Nephron (organoid): ENCODE data around the gene PREPL.
A peak's percentile ranks its signal among the peaks of the same experiment; 100 is the strongest.

Source experiments
- H3K27ac Mint-ChIP-seq, 3 experiments: 2 replicates each; pipeline ENCODE4 v1.8.0; 2020; ENCODE audit warnings: mixed read lengths in 3 of 3, mild to moderate bottlenecking in 2 of 3, moderate library complexity in 1 of 3
- H3K27me3 Mint-ChIP-seq: 2 replicates; pipeline ENCODE4 v1.8.0; 2021; ENCODE audit warnings: low read depth, mild to moderate bottlenecking, moderate library complexity, mixed read lengths
- H3K36me3 Mint-ChIP-seq: 2 replicates; pipeline ENCODE4 v1.8.0; 2020; ENCODE audit warnings: low read depth, mixed read lengths
- H3K4me1 Mint-ChIP-seq: 2 replicates; pipeline ENCODE4 v1.8.0; 2020; ENCODE audit warnings: mixed read lengths
- H3K4me3 Mint-ChIP-seq, 3 experiments: 2 replicates each; pipeline ENCODE4 v1.8.0; 2020; ENCODE audit warnings: mild to moderate bottlenecking in 3 of 3, mixed read lengths in 3 of 3, moderate library complexity in 2 of 3
- H3K9me3 Mint-ChIP-seq: 2 replicates; pipeline ENCODE4 v1.8.0; 2020; ENCODE audit warnings: mixed read lengths
- TF ChIP-seq, protein P1 (sequence below), 3 experiments: fragments of 200-600 bp; sonication (generic); IDR thresholded peaks; one replicate each; pipeline ENCODE4 v1.5.0; 2021; ENCODE audit warnings: antibody characterized with exemption in 3 of 3; ENCODE audit not compliant: unreplicated experiment in 3 of 3

Gene PREPL

GRCh38 chr2:44301111-44301510 is 60.2 kb downstream of the PREPL start:
- no peaks in the 10 kb centered on the region for H3K4me1 Mint-ChIP-seq
- TF ChIP-seq, protein P1, sequence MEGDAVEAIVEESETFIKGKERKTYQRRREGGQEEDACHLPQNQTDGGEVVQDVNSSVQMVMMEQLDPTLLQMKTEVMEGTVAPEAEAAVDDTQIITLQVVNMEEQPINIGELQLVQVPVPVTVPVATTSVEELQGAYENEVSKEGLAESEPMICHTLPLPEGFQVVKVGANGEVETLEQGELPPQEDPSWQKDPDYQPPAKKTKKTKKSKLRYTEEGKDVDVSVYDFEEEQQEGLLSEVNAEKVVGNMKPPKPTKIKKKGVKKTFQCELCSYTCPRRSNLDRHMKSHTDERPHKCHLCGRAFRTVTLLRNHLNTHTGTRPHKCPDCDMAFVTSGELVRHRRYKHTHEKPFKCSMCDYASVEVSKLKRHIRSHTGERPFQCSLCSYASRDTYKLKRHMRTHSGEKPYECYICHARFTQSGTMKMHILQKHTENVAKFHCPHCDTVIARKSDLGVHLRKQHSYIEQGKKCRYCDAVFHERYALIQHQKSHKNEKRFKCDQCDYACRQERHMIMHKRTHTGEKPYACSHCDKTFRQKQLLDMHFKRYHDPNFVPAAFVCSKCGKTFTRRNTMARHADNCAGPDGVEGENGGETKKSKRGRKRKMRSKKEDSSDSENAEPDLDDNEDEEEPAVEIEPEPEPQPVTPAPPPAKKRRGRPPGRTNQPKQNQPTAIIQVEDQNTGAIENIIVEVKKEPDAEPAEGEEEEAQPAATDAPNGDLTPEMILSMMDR (IDR thresholded peaks at IDR 0.05; ENCODE audit: unreplicated experiment in 3 of 3) = no peak
- no peaks in the 10 kb centered on the region for H3K27me3 Mint-ChIP-seq
- no peak overlapping the region for H3K4me3 Mint-ChIP-seq
- peaks cover 6% of the 10 kb centered on the region for H3K36me3 Mint-ChIP-seq
- H3K27ac Mint-ChIP-seq = no peak overlapping the region
- H3K9me3 Mint-ChIP-seq = no peaks in the 10 kb centered on the region

- TF ChIP-seq, protein P1 (IDR thresholded peaks at IDR 0.05; ENCODE audit: unreplicated experiment in 3 of 3) = no peak
Observed at GRCh38 chr2:44299635-44300034, 61.7 kb downstream of the PREPL start.

GRCh38 chr2:44297431-44297830 is 63.9 kb downstream of the PREPL start:
- Mint-ChIP-seq H3K36me3 (no peaks in the 10 kb centered on the region), H3K9me3 (no peaks in the 10 kb centered on the region), H3K27ac (peak overlapping the region in 1 of 3 experiments; percentile 50), H3K4me3 (no peak overlapping the region), H3K27me3 (no peaks in the 10 kb centered on the region), H3K4me1 (no peaks in the 10 kb centered on the region)
- TF ChIP-seq, protein P1 (IDR thresholded peaks at IDR 0.05; ENCODE audit: unreplicated experiment in 3 of 3) = no peak

More at GRCh38 chr2:44299635-44300034, 61.7 kb downstream of the PREPL start:
- Mint-ChIP-seq H3K4me1 (no peaks in the 10 kb centered on the region), H3K4me3 (no peak overlapping the region), H3K36me3 (no peaks in the 10 kb centered on the region), H3K27me3 (no peaks in the 10 kb centered on the region), H3K9me3 (no peaks in the 10 kb centered on the region), H3K27ac (peak overlapping the region in 2 of 3 experiments; percentile 8 to 21)

- Mint-ChIP-seq H3K9me3 (no peaks in the 10 kb centered on the region), H3K27ac (no peak overlapping the region)
Observed at GRCh38 chr2:44296653-44297052, 64.6 kb downstream of the PREPL start.

GRCh38 chr2:44295633-44296359 is 65.5 kb downstream of the PREPL start:
- H3K36me3 Mint-ChIP-seq = peaks cover 2% of the 10 kb centered on the region
- H3K27ac Mint-ChIP-seq = no peak overlapping the region
- peaks cover 11% of the 10 kb centered on the region for H3K4me1 Mint-ChIP-seq
- no peak overlapping the region for H3K4me3 Mint-ChIP-seq
- no peaks in the 10 kb centered on the region for H3K9me3 Mint-ChIP-seq
- H3K27me3 Mint-ChIP-seq = no peaks in the 10 kb centered on the region
- TF ChIP-seq, protein P1 (IDR thresholded peaks at IDR 0.05; ENCODE audit: unreplicated experiment in 3 of 3) = no peak

More at GRCh38 chr2:44296653-44297052, 64.6 kb downstream of the PREPL start:
- Mint-ChIP-seq H3K27me3 (no peaks in the 10 kb centered on the region), H3K4me3 (no peak overlapping the region), H3K36me3 (no peaks in the 10 kb centered on the region), H3K4me1 (peaks cover 2% of the 10 kb centered on the region)
- TF ChIP-seq, protein P1 (IDR thresholded peaks at IDR 0.05; ENCODE audit: unreplicated experiment in 3 of 3) = no peak

- Mint-ChIP-seq H3K4me1 (peaks cover 13% of the 10 kb centered on the region), H3K27ac (peak overlapping the region in 1 of 3 experiments; percentile 58), H3K27me3 (no peaks in the 10 kb centered on the region), H3K9me3 (no peaks in the 10 kb centered on the region), H3K36me3 (peaks cover 3% of the 10 kb centered on the region), H3K4me3 (no peak overlapping the region)
- TF ChIP-seq, protein P1 (IDR thresholded peaks at IDR 0.05; ENCODE audit: unreplicated experiment in 3 of 3) = no peak
Observed at GRCh38 chr2:44295113-44295512, 66.2 kb downstream of the PREPL start.
